Effector memory CD4-positive, alpha-beta T cell (primary cell): ENCODE data around the gene MSL3B.
"Not testable (repeated sequence)": the region's sequence is repeated elsewhere in the genome, so short reads cannot be mapped to it uniquely, and the experiment has no call there.

Source experiments
- DNase-seq, 3 donors: peaks; one replicate each; pipeline ENCODE4 v3.0.0-alpha.2; 2020
- H3K27ac ChIP-seq: 2 replicates; pipeline ENCODE4 v1.7.0; 2013; ENCODE audit warnings: mild to moderate bottlenecking, low read length, moderate library complexity; ENCODE audit not compliant: insufficient read depth, poor library complexity, severe bottlenecking
- H3K27me3 ChIP-seq: replicated peaks from 2 replicates; pipeline ENCODE4 v1.7.0; 2013; ENCODE audit warnings: mild to moderate bottlenecking, low read length; ENCODE audit not compliant: insufficient read depth, control insufficient read depth, poor library complexity, severe bottlenecking
- H3K36me3 ChIP-seq: 2 replicates; pipeline ENCODE4 v1.7.0; 2013; ENCODE audit warnings: mild to moderate bottlenecking, low read length, moderate library complexity; ENCODE audit not compliant: control insufficient read depth, insufficient read depth
- H3K4me1 ChIP-seq: 2 replicates; pipeline ENCODE4 v1.7.0; 2013; ENCODE audit warnings: low read length, mild to moderate bottlenecking; ENCODE audit not compliant: control insufficient read depth, insufficient read depth, poor library complexity, severe bottlenecking
- H3K4me3 ChIP-seq: 2 replicates; pipeline ENCODE4 v1.7.0; 2013; ENCODE audit warnings: low read length, low read depth, mild to moderate bottlenecking; ENCODE audit not compliant: insufficient read depth, poor library complexity, severe bottlenecking
- H3K9me3 ChIP-seq: 2 replicates; pipeline ENCODE4 v1.7.0; 2013; ENCODE audit warnings: mild to moderate bottlenecking, low read length, moderate library complexity; ENCODE audit not compliant: control insufficient read depth

MSL3B gene

DNA sequence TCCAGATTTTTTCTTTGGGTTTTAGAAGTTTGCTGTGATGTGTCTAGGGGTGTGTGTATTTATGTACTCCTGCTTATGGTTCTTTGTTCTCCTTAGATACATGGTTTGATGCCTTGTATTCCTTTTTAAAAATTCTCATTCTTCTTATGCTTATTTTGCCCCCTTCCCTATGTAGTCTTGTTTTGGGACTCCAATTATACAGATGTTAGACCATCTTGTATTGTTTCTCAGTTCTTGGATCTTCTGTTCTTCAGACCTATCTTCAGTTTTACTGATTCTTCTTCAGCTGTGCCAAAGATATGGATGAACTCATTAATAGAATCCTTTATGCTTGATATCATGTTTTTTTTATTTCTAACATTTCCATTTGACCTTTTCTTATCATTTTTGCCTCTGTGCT, 14.2 kb upstream of the MSL3B start:
- H3K27ac ChIP-seq, result no peak overlapping the region
- H3K27me3 ChIP-seq, result peaks cover 8% of the 10 kb centered on the region
- no peaks in the 10 kb centered on the region for H3K36me3 ChIP-seq
- no peak for DNase-seq
- H3K4me1 ChIP-seq, result no peaks in the 10 kb centered on the region
- H3K9me3 ChIP-seq, result no peaks in the 10 kb centered on the region
- no peak overlapping the region for H3K4me3 ChIP-seq

DNA sequence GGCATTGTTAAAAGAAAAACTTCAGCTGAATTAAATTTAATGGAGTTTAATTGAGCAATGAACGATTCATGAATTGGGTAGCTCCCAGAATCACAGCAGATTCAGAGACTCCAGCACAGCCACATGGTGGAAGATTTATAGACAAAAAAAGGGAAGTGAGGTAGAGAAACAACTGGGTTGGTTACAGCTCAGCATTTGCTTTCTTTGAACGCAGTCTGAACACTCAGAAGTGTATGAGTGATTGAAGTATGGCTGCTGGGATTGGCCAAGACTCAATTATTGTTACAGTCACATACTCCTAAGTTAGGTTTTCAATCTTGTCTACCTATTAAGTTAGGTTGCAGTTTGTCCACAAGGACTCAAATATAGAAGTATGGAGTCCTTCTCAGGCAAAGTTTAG, 3.9 kb upstream of the MSL3B start:
- not testable (repeated sequence) for H3K9me3 ChIP-seq, H3K4me1 ChIP-seq, H3K27ac ChIP-seq, H3K4me3 ChIP-seq, H3K27me3 ChIP-seq, H3K36me3 ChIP-seq, DNase-seq

- H3K36me3 ChIP-seq, result no peaks in the 10 kb centered on the region
- no peaks in the 10 kb centered on the region for H3K27me3 ChIP-seq
- no peaks in the 10 kb centered on the region for H3K9me3 ChIP-seq
- H3K27ac ChIP-seq, result no peak overlapping the region
- H3K4me3 ChIP-seq, result no peak overlapping the region
- DNase-seq, result no peak
- no peaks in the 10 kb centered on the region for H3K4me1 ChIP-seq
Measured at GRCh38 chr2:233871432-233871831, 3.2 kb upstream of the MSL3B start.

GRCh38 chr2:233866479-233866878, 1.7 kb downstream of the MSL3B start:
- no peak for DNase-seq
- no peaks in the 10 kb centered on the region for H3K4me1 ChIP-seq
- H3K36me3 ChIP-seq, result no peaks in the 10 kb centered on the region

GRCh38 chr2:233865838-233866237, 2.3 kb downstream of the MSL3B start:
- no peak for DNase-seq
- H3K27ac ChIP-seq, result no peak overlapping the region
- no peaks in the 10 kb centered on the region for H3K27me3 ChIP-seq
- no peaks in the 10 kb centered on the region for H3K36me3 ChIP-seq
- H3K4me3 ChIP-seq, result no peak overlapping the region
- H3K4me1 ChIP-seq, result no peaks in the 10 kb centered on the region
- H3K9me3 ChIP-seq, result no peaks in the 10 kb centered on the region

More at GRCh38 chr2:233866479-233866878, 1.7 kb downstream of the MSL3B start:
- no peaks in the 10 kb centered on the region for H3K9me3 ChIP-seq
- H3K27me3 ChIP-seq, result no peaks in the 10 kb centered on the region
- no peak overlapping the region for H3K27ac ChIP-seq
- H3K4me3 ChIP-seq, result no peak overlapping the region

GRCh38 chr2:233862261-233862768, 5.9 kb downstream of the MSL3B start:
- no peak overlapping the region for H3K27ac ChIP-seq
- DNase-seq, result no peak
- H3K27me3 ChIP-seq, result no peaks in the 10 kb centered on the region
- no peaks in the 10 kb centered on the region for H3K4me1 ChIP-seq
- no peaks in the 10 kb centered on the region for H3K36me3 ChIP-seq
- H3K4me3 ChIP-seq, result no peak overlapping the region
- H3K9me3 ChIP-seq, result no peaks in the 10 kb centered on the region

- Histone ChIP-seq H3K9me3 (no peaks in the 10 kb centered on the region), H3K27ac (no peak overlapping the region), H3K4me3 (no peak overlapping the region), H3K36me3 (no peaks in the 10 kb centered on the region), H3K4me1 (peaks cover 5% of the 10 kb centered on the region), H3K27me3 (no peaks in the 10 kb centered on the region)
- no peak for DNase-seq
Measured at GRCh38 chr2:233858331-233858730, 9.9 kb downstream of the MSL3B start.

DNA sequence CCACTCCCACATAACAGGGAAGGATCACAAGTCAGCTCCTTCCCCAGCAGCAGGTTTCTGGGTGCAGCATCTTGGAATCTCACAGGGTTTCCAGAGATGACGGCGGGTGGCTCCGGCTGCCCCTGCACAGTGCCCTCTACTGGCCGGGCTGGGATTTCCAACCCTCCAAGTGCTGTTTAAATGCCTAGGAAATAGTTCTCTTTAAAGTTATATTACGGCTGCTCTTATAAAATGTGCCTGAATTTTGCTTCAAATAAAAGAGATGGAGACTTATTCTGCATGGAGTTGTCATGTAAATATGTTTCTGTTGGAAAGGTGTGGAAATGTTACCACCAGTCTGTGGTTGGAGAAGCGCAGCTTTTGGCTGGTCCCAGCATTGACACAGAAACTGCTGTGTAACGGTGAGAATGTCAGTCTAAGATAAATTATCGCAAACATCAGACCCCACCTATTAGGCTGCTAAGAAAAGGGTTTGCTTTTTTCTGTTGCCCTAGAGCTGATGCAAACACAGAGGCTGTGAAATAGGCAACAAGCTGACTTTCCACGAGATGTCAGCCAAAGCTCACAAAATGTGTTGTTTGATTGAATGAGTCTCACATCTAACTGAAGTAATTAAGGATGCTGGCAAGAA, 10.6 kb downstream of the MSL3B start:
- Histone ChIP-seq H3K4me1 (peaks cover 5% of the 10 kb centered on the region), H3K36me3 (no peaks in the 10 kb centered on the region), H3K9me3 (no peaks in the 10 kb centered on the region), H3K4me3 (no peak overlapping the region), H3K27ac (no peak overlapping the region), H3K27me3 (no peaks in the 10 kb centered on the region)
- peak in 2 of 3 donors; percentile 6 to 37 for DNase-seq

GRCh38 chr2:233856184-233856583, 12.0 kb downstream of the MSL3B start:
- no peaks in the 10 kb centered on the region for H3K36me3 ChIP-seq
- peaks cover 5% of the 10 kb centered on the region for H3K4me1 ChIP-seq
- H3K27me3 ChIP-seq, result no peaks in the 10 kb centered on the region
- no peak overlapping the region for H3K4me3 ChIP-seq
- no peak overlapping the region for H3K27ac ChIP-seq
- H3K9me3 ChIP-seq, result no peaks in the 10 kb centered on the region
- DNase-seq, result no peak

DNA sequence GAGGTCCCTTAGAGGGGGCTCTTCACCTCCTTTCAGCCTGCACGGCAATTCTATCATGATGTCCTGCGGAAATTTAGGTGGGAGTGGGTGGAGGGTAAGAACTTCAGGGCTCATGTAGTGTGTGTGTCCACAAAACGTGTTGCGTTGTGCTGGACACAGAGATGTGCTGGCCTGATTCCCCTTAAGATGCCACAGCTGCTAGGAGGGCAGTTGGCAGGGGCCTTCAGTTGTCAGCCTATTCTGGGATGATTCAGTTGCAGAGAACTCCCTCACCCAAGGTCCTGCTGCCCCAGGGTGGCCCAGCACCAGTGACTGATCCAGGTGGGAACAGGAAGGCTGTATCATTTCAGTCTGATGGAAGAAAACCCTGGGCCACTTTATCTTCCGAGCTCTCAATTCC, 12.8 kb downstream of the MSL3B start:
- Histone ChIP-seq H3K36me3 (no peaks in the 10 kb centered on the region), H3K27ac (no peak overlapping the region), H3K4me3 (no peak overlapping the region)

More for the DNA sequence above, 12.8 kb downstream of the MSL3B start:
- H3K4me1 ChIP-seq, result peaks cover 5% of the 10 kb centered on the region
- no peaks in the 10 kb centered on the region for H3K9me3 ChIP-seq
- no peaks in the 10 kb centered on the region for H3K27me3 ChIP-seq
- DNase-seq, result no peak
